Measurements from ENCODE around the gene ATXN1. TPM values are rescaled to one million over a fixed set of nuclear protein-coding genes. Genes with fewer than 3 reads are reported as not detected.

The ATXN1 gene
- total RNA-seq, 4 donors from 2014 or later: 48.7 to 166 (median 105) TPM

GRCh38 chr6:16512544-16513290 lies 248.5 kb downstream of the ATXN1 start:
- DNase-seq: no peak
- Histone ChIP-seq H3K36me3 (no peaks in the 10 kb centered on the region), H3K27me3 (no peaks in the 10 kb centered on the region), H3K4me3 (no peak overlapping the region), H3K27ac (peak overlapping the region; percentile 28 to 49 (median 38)), H3K9me3 (no peaks in the 10 kb centered on the region), H3K4me1 (peaks cover 8 to 35% (median 16%) of the 10 kb centered on the region in 4 donors)
- in situ Hi-C loops (cut with MboI; ENCODE audit: low pct_ligation_motif_present in 1 of 4, low pct_unique_long_range_greater_than_20kb in 1 of 4, low sequenced_read_pairs in 3 of 4): loop anchor here (5.0 to 25.0 kb wide), 5 partner anchors 175 to 450 kb away; partner anchors contain the start of gene ATXN1 (in 3 of the 4)
- WGBS, 2 donors (ENCODE audit: low coverage in 1 of 2): 55 to 67% methylated on average over 6 of the region's 6 CpGs
- intact Hi-C loops (cut with DNase I; ENCODE audit: low total_unique reads): loop anchor here (10.0 kb wide), 1 partner anchor 252 kb away; the partner anchor contains the start of gene ATXN1
- TF ChIP-seq POLR2AphosphoS5 (IDR thresholded peaks at IDR 0.05): no peak
- no peak for TF ChIP-seq POLR2A (IDR thresholded peaks at IDR 0.05)
- no peak for TF ChIP-seq EP300 (IDR thresholded peaks at IDR 0.05; ENCODE audit: low read depth)
- no peak for TF ChIP-seq CTCF (IDR thresholded peaks at IDR 0.05)

- WGBS, 2 donors (ENCODE audit: low coverage in 1 of 2): 31 to 33% methylated on average over 3 to 10 of the region's 10 CpGs
- Histone ChIP-seq H3K27ac (peak overlapping the region; percentile 6 to 49 (median 38)), H3K27me3 (no peaks in the 10 kb centered on the region), H3K36me3 (no peaks in the 10 kb centered on the region), H3K4me1 (peaks cover 8 to 35% (median 16%) of the 10 kb centered on the region in 4 donors), H3K9me3 (no peaks in the 10 kb centered on the region), H3K4me3 (no peak overlapping the region)
- DNase-seq: peak; percentile 58
- TF ChIP-seq POLR2A (IDR thresholded peaks at IDR 0.05) (no peak), EP300 (IDR thresholded peaks at IDR 0.05; ENCODE audit: low read depth) (no peak), CTCF (IDR thresholded peaks at IDR 0.05) (no peak), POLR2AphosphoS5 (IDR thresholded peaks at IDR 0.05) (no peak)
- intact Hi-C loops (cut with DNase I; ENCODE audit: low total_unique reads): loop anchor here (10.0 kb wide), 1 partner anchor 253 kb away; the partner anchor contains the start of gene ATXN1
- in situ Hi-C loops (cut with MboI; ENCODE audit: low pct_ligation_motif_present in 1 of 4, low pct_unique_long_range_greater_than_20kb in 1 of 4, low sequenced_read_pairs in 3 of 4): loop anchor here (5.0 to 25.0 kb wide), 5 partner anchors 175 to 450 kb away; partner anchors contain the start of gene ATXN1 (in 3 of the 4)
Measured at GRCh38 chr6:16511723-16512489, 249.4 kb downstream of the ATXN1 start.

- intact Hi-C loops (cut with DNase I; ENCODE audit: low total_unique reads): loop anchor here (10.0 kb wide), 1 partner anchor 254 kb away; the partner anchor contains the start of gene ATXN1
Measured at GRCh38 chr6:16511040-16511660, 250.1 kb downstream of the ATXN1 start.

More at GRCh38 chr6:16511040-16511660, 250.1 kb downstream of the ATXN1 start:
- Histone ChIP-seq H3K4me3 (no peak overlapping the region), H3K4me1 (peaks cover 8 to 36% (median 16%) of the 10 kb centered on the region in 4 donors), H3K9me3 (no peaks in the 10 kb centered on the region), H3K27ac (peak overlapping the region; percentile 6 to 49 (median 38)), H3K36me3 (no peaks in the 10 kb centered on the region), H3K27me3 (no peaks in the 10 kb centered on the region)
- no peak for DNase-seq
- TF ChIP-seq CTCF (IDR thresholded peaks at IDR 0.05) (peak; percentile 50 to 67 (median 57)), POLR2A (IDR thresholded peaks at IDR 0.05) (no peak), POLR2AphosphoS5 (IDR thresholded peaks at IDR 0.05) (no peak), EP300 (IDR thresholded peaks at IDR 0.05; ENCODE audit: low read depth) (no peak)
- 50 to 52% methylated on average over 4 of the region's 4 CpGs for WGBS, 2 donors (ENCODE audit: low coverage in 1 of 2)
- in situ Hi-C loops (cut with MboI; ENCODE audit: low pct_ligation_motif_present in 1 of 4, low pct_unique_long_range_greater_than_20kb in 1 of 4, low sequenced_read_pairs in 3 of 4): loop anchor here (5.0 to 25.0 kb wide), 5 partner anchors 174 to 451 kb away; partner anchors contain the start of gene ATXN1 (in 3 of the 4)

Data from transverse colon (tissue), 4 donors.